ENCODE results near the gene DCLK1.

Gene DCLK1

GRCh38 chr13:35789335-35790165 is 341.6 kb downstream of the DCLK1 start:
- H3K4me3 ChIP-seq (ENCODE audit: low read depth, low read length), result no peak overlapping the region
- DNase-seq (ENCODE audit: low read depth, low spot score), result no peak
- POLR2A ChIA-PET, result no interaction called here
- CTCF ChIA-PET, result interaction anchor here (0.6 to 4.6 kb wide), 40 partner anchors 9 to 627 kb away, joined by 3 to 72 read pairs (median 4); no protein-coding TSS in a partner anchor
- TF ChIP-seq CTCF (IDR thresholded peaks at IDR 0.05; ENCODE audit: insufficient read depth, low read length, missing control alignments), result peak; percentile 50

DNA sequence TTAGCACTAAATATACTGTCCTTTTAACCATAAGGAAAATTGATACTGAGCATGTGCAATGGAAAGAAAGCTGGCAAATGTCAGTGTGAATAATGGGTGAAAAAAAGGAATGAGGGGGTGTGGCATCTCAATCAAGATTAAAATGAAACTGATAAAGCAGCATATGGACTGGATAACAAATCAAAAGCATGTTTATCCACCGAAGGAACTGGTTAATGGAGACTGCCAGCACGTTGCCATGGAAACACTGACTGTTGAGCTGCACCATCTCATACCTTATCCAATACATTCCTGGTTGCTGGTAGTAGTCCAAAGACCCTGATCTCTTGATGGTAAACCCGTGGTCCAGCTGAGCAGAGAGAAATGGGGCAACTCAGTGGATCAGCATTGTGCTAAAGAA is 343.2 kb downstream of the DCLK1 start:
- ChIA-PET CTCF (interaction anchor here (1.1 to 4.6 kb wide), 18 partner anchors 12 to 623 kb away, joined by 3 to 72 read pairs (median 8); no protein-coding TSS in a partner anchor), POLR2A (interaction anchor here (0.7 kb wide), 1 partner anchor 16 kb away, joined by 3 read pairs; no protein-coding TSS in a partner anchor)
- no peak overlapping the region for H3K4me3 ChIP-seq (ENCODE audit: low read depth, low read length)
- no peak for DNase-seq (ENCODE audit: low read depth, low spot score)
- TF ChIP-seq CTCF (IDR thresholded peaks at IDR 0.05; ENCODE audit: insufficient read depth, low read length, missing control alignments), result no peak

- no peak for DNase-seq (ENCODE audit: low read depth, low spot score)
- TF ChIP-seq CTCF (IDR thresholded peaks at IDR 0.05; ENCODE audit: insufficient read depth, low read length, missing control alignments), result no peak
- ChIA-PET POLR2A (no interaction called here), CTCF (interaction anchor here (0.9 to 4.6 kb wide), 5 partner anchors 14 to 168 kb away, joined by 4 to 72 read pairs (median 5); no protein-coding TSS in a partner anchor)
- H3K4me3 ChIP-seq (ENCODE audit: low read depth, low read length), result no peak overlapping the region
Observed at GRCh38 chr13:35785576-35786303, 345.4 kb downstream of the DCLK1 start.

- no peak for TF ChIP-seq CTCF (IDR thresholded peaks at IDR 0.05; ENCODE audit: insufficient read depth, low read length, missing control alignments)
- H3K4me3 ChIP-seq (ENCODE audit: low read depth, low read length), result no peak overlapping the region
- DNase-seq (ENCODE audit: low read depth, low spot score), result no peak
- CTCF ChIA-PET, result interaction anchor here (0.9 to 1.6 kb wide), 5 partner anchors 8 to 169 kb away, joined by 4 to 5 read pairs (median 4); no protein-coding TSS in a partner anchor
- POLR2A ChIA-PET, result no interaction called here
Observed at GRCh38 chr13:35784286-35784951, 346.8 kb downstream of the DCLK1 start.

DNA sequence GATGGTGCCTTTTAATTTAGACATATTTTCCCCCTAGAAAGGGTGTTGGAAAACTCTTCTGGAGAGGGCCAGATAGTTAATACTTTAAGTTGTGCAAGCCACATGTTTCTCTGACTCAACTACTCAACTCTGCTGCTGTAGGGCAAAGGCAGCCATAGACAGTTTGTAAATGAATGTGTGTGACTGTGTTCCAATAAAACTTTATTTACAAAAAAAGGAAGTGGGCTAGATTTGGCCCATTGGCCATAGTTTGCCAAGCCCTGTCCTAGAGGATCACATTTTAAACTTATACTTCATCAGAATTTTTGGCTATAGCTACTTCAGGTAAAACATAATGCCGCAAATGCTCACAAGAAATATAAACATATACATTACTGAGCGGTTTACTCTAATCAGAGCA is 348.4 kb downstream of the DCLK1 start:
- POLR2A ChIA-PET, result no interaction called here
- TF ChIP-seq CTCF (IDR thresholded peaks at IDR 0.05; ENCODE audit: insufficient read depth, low read length, missing control alignments), result no peak

More for the DNA sequence above, 348.4 kb downstream of the DCLK1 start:
- no peak overlapping the region for H3K4me3 ChIP-seq (ENCODE audit: low read depth, low read length)
- no peak for DNase-seq (ENCODE audit: low read depth, low spot score)
- CTCF ChIA-PET, result interaction anchor here (0.7 to 1.5 kb wide), 4 partner anchors 9 to 180 kb away, joined by 3 to 5 read pairs (median 4); no protein-coding TSS in a partner anchor
